Medulla oblongata (tissue), 1 donor: ENCODE data around the gene TOP2A.
"Not testable (repeated sequence)": the region's sequence is repeated elsewhere in the genome, so short reads cannot be mapped to it uniquely, and the experiment has no call there.

Experiments used
- DNase-seq: peaks from one replicate; pipeline ENCODE4 v3.0.0-alpha.2; 2015; ENCODE audit errors: extremely low spot score

Gene TOP2A

DNA sequence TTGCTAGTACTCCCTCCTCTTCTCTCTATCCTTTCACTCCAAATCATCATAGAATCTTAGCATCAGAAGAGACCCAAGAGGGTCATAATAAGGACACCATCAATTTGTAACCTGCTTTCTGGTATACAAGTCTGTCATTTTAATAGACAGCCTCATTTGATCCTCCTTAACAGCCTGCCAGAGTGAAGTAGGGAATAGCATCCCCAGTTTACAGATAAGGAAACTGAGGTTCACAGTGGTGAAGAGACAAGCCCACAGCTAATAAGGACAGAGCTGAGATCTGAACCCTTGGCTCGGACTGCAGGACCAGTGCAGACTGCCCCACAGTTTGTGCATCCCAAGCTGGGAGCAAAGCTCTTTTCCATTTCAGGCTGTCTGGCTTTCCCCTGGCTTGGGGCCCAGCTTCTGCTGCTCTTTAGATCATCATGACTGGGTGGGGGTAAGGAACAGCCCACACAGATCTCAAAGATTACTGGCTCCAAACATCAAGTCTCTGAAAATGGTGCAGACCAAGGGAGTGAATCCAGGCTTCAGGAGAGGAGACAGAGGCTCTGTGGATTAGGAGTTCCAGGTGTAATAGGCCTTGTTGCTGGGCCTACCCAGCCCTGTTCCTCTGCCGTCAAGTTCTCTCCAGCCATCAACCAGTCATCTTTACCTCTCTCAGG, 15.3 kb upstream of the TOP2A start:
- DNase-seq = no peak

DNA sequence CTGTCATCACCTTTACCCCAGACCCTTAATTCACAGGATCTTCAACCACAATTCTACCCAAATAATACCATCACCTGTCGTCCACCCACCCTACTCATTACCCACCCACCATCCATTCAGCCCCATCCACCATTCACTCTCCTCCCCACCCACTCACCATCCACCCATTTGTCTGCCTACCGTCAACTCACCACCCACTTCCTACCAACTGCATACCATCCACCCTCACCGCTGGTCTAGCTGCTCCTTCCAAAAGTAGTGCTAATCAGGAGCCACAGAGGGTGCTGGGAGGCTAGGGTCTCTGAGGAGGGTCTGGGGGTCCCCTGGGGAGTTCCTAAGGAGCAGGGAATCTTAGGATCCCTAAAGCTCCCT, 13.5 kb upstream of the TOP2A start:
- no peak for DNase-seq

DNA sequence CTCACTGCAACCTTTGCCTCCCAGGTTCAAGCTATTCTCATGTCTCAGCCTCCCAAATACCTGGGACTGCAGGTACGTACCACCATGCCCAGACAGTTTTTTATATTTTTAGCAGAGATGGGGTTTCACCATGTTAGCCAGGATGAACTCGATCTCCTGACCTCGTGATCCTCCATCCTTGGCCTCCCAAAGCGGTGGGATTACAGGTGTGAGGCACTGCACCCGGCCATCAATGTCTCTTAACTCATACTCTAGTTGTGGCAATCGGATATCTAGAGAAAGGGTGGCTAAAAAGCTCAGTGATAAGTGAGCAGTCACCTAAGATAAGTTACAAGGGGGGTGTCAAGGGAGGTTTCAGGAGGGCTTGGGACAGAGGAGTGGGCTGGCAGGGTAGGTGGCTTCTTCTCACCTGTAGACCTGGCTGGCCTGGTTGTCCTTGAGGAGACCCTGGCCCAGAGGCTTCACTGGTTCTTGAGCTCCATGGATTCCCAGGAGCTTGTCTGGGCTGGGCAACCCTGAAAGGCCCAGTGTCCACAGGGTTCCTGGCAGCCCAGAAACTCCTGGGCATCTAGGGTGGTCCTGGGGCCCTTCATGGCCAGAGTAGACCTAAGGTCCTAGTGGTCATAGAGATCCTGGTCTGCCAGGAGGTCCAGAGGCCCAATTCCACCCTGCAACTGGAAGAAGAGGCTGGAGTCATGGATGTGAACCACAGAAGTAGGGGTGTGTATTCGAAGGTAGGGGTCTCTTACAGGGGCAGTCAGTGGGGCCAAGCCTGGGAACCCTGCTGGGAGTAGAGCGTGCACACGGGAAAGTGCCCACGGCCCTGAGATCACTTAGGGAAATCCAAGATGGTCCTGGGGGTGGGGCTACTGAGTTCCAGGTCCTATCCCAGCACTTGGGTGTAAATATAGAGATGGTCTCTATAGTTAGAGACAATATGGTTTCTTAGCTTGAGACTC, 12.9 kb upstream of the TOP2A start:
- DNase-seq = no peak

DNA sequence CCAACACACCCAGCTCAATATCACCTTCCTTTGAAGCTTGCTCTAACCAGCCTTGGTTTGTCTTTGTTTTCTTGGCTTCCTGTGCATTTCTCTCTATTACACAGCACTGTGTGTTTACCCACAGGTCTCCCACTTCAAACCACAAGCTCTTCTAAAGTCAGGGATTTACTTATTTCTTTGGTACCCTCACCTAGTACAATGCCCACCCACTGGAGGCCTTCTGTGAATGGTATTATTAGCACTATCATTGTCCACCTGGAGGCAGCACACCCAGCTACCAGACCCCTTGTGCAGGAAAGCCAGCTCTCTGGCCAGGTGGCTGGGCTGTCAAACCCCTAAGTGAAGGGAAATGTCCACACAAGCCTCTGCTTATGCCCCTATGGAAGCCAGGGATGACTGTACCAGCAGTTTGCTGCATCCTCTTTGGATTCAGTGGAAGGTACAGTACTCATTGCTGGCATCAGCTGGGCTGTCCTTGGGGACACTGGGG, 9.4 kb upstream of the TOP2A start:
- no peak for DNase-seq

DNA sequence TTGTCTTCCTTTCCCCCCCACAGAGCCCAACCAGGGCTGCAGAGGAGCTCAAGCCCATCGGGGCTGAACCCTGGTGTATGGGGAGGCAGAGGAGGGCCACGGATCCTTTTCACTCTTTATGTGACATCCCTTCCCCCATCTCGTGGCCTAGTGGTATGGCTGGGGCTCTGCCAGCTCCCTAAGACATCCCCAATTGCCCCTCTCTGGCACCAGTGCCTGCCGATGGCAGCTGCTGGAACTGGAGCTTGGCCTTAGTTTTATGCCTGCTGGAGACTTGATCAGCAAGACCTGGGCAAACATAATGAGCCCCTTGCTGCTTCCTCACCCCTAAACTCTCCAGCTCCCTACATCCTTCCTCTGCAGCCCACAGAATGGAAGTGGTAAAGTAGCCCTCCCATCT, 8.0 kb upstream of the TOP2A start:
- no peak for DNase-seq

DNA sequence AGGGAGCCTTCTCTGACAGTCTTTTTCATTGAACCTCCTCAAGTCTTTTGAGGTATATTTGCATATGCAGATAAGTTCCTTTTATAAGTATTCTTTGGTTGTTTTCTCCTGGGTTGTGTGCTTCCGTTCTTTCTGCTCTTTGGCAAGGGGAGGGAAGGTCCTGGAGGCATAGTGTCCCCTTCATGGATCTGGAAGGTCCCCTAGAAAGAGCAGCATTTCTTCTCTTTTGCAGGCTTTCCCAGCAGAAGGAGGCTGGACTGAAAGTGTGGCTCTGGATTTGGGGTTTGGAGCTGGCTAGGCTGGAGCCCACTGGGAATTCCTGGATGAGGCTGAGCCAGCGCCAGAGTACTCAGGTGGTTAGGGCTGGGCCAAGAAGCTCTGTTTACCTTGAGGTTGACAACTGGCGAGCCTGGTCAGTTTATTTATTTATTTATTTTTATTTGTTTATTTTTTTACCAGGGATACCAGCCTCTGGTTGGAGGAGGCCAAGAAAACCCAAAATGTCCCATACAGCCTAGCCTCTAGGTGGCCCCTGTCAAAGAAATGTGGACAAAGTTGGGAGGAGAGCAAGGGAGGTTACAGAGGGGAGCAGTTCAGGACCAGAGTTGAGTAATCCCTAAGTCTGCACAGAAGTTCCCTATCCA, 5.4 kb upstream of the TOP2A start:
- no peak for DNase-seq

DNA sequence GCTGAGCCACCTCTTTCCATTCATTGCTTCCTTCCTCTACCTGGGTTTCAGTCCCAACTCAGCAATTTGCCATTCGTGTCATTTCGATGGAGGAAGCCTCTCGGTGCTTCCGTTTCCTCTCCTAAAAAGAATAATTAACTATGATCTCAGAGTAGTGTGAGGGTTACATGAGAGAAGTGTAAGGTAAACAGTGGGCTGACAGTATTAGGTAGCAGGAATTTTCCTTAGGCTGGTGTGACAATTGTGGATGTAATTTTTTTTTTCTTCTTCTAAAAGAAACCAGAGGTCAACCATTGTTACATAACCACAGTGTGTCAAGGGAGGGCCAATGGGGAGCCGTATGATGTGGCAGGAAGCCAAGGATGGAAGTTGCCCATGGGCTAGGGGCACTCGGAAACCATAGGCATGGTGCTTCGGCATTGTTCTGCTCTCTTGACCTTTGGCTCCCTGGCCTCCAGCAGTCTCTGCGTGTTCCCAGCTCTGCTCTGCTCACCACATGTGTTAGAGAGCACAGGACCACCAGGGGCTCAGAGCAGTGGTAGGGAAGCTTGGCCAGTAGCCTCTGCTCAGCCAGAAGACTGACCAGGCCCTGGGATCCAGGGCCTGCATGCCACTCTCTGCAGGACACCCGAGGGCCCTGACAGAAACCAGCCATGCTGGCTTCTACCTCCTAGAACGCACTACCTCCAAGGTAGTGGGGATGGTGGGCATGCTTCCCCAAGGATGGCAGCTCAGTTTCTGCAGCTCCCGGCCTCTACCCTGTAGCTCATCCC, 2.0 kb upstream of the TOP2A start:
- no peak for DNase-seq

DNA sequence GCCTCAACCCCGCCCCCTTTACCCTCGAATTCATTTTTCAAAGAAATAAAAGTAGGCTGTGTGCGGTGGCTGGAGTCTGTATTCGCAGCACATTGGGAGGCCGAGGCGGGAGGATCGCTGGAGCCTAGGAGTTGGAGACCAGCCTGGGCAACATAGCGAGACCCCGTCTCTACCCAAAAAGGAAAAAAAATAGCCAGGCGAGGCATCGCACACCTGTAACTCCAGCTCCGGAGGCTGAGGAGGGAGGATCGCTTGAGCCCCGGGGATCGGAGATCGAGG, 671 bp upstream of the TOP2A start:
- no peak for DNase-seq

DNA sequence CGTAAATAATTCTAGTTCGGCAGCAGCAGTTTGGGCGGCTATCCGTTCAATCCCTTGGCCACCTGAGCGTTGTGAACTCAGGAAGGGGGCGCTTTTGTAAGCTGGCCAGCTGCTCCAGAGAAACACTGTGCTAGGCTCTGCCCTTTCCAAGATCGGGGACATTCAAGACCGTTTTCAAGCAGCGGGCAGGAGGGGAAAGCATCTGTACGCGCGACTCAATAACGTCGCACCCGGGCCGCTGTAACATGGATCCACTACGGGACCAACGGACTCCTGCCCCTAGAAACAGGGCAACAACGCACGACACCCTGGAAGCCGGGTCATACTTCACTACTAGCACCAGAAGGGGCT, 463 bp downstream of the TOP2A start:
- no peak for DNase-seq

DNA sequence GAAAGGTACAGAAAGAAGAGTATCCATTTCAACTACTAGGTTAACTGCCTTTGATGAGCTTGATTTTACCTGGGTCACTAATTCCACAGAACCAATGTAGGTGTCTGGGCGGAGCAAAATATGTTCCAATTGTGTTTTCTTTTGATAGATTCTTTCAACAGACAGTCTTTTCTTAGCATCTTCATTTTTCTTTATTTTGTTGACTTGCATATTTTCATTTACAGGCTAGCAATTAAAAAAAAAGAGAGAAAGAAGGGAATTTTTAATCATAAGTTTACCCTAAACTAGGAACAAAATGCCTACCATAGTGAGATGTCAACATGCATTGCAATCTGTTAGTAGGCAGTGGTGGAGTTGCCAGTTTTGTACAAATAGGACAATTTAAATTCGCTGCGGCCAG, 1.0 kb downstream of the TOP2A start:
- DNase-seq = no peak

DNA sequence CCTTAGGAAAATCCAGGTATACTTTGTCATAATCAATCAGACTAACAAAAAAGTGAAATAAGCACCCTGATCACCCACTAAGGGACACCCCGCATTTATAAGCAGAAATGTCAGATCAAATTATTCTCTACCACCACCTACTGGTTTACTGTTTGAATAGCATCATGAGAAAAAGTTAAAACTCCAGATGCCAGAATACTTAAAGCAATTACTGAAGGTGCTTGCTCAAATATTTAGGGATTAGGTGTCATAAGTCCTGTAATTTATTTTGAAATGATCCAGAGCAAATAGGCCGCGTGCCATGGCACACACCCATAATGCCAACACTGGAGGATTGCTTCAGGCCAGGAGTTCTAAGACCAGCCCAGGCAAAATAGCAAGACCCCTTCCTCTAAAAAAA, 2.3 kb downstream of the TOP2A start:
- DNase-seq = peak; percentile 53

DNA sequence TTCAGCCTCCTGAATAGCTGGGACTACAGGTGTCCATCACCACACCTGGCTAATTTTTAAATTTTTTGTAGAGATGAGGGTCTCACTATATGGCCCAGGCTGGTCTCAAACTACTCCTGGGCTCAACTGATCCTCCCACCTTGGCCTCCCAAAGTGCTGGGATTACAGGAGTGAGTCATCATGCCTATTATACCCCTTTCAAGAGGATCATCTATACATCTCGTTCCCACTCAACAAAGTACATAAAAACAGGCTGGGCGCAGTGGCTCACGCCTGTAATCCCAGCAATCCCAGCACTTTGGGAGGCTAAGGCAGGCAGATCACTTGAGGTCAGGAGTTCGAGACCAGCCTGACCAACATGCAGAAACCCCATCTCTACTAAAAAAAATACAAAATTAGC, 3.4 kb downstream of the TOP2A start:
- DNase-seq = not testable (repeated sequence)

DNA sequence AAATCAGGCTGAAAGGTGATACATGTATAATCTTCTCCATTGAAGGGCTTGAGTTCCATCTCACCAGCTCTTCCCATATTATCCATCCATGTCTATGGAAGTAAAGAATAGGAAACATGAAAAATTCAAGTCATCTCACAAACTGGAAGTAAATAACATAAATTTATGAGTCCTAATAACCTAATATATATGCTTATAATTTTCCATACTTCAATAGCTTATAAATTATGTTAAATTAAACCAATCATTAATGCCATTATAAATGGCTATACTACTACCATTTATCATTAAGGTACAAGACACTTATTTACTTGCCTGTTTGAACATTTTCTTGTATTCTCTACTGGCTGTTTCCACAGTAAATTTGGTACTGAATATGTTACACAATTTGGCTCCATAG, 4.8 kb downstream of the TOP2A start:
- DNase-seq = no peak

DNA sequence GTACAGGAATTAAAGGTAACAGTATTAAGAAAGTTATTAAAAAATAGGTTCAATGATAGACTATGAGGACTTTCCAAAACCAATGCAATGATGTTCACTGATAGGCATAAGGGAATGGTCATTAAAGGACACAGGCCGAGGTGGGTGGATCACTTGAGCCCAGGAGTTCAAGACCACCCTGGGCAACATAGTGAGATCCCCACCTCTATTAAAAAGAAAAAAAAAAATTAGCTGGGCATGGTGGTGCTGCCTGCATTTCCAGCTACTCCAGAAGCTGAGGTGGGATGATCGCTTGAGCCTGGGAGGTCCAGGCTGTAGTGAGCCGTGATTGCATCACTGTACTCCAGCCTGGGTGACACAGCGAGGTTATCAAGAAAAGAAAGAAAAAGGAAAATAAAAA, 5.9 kb downstream of the TOP2A start:
- DNase-seq = no peak

DNA sequence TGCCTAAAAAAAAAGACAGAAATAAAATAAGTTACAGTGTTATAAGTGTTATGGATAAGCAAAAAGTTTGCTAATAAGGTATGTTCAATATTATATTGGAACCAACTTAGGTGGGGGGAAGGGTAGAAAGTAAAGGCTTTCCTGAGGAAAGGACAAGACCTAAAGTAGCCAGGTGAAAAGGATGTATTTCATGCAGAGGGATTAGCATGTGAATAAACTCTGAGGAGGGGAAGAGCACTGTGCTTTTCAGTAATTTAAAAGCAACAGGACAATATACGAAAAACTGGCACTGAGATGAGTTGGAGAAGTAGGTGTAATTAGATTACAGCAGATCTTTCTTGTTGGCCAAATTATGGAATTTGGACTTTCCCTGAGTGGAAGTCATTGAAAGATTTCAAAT, 7.6 kb downstream of the TOP2A start:
- no peak for DNase-seq

DNA sequence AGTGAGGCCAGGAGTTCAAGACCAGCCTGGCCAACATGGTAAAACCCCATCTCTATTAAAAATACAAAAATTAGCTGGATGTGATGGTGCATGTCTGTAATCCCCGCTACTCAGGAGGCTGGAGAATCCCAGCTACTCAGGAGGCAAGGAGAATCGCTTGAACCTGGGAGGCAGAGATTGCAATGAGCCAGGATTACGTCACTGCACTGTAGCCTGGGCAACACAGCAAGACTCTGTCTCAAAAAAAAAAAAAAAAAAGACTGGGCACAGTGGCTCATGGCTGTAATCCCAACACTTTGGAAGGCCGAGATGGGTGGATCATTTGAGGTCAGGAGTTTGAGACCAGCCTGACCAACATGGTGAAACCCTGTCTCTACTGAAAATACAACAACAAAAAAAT, 8.2 kb downstream of the TOP2A start:
- not testable (repeated sequence) for DNase-seq

DNA sequence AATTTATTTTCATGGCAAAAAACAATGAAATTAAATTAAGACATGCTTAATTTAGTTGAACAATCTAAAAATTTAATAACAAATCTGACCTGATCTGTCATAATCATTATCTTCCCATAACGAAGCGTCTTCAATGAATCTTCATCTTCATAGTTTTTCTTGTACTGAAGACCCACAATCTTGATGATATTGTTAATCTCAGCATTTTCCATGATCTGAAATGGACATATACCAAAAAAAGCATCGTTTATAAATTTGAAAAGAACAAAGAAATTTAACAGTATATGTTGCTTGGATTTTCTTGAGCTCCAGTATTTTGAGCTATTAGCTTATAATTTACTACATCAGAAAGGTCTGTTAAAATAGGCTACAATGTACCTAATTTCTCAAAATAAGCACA, 10.2 kb downstream of the TOP2A start:
- no peak for DNase-seq

DNA sequence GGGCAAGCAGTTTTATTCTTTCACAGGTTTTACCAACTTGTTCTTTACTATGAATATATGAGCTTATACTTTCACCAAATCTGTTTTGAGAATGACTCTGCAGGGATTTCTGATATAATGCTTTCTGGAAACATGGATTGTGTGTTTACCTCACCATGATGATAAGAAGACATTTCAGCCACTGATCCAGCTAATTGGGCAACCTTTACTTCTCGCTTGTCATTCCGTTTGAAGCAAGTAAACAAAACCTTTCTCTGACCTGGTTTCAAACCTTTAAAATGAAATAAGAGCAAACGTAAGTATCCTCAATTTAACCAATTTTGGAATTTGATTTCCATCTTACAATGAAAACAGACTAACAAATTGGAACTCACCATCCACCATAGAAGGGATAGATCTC, 13.7 kb downstream of the TOP2A start:
- no peak for DNase-seq

DNA sequence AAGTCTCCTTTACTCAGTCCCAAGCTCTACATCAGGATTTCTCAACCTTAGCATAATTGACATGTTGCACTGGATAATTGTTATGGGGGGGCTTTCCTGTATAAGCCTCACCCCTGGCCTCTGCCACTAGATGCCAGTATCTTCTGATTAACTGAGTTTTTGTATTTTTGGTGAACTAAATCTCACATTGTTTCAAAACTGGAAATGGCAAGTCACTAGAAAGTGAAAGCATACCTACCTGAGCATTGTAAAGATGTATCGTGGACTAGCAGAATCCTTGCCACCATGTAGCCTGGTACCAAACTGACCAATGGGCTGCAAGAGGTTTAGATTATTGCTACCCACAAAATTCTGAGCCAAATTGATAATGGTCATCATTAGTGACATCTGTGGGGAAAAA, 15.0 kb downstream of the TOP2A start:
- no peak for DNase-seq

DNA sequence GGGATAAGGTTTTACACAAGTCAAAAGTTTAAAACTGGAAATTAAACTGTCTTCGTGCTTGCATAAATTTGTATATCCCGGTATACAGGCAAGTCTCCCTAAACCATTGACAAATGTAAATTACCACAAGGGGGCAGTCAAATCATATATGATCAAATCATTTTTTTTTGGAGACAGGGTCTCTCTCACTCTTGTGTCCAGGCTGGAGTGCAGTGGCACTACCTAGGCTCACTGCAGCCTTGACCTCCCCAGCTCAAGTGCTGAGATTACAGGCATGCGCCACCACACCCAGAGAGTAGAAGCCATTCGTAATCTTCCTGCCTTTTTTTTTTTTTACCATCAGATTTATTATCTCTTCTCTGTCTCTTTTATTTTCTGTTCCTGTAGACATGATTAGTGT, 18.5 kb downstream of the TOP2A start:
- DNase-seq = peak; percentile 69

DNA sequence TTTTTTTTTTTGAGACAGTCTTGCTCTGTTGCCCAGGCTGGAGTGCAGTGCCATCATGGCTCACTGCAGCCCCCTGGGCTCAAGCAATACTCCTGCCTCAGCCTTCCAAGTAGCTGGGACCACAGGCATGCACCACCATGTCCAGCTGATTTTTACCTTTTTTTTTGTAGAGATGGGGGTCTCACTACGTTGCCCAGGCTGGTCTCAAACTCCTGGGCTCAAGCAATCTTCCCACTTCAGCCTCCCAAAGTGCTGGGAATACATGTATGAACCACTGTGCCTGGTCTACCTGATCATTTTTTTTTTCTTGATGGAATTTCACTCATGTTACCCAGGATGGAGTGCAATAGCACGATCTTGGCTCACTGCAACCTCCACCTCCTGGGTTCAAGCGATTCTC, 31.1 kb downstream of the TOP2A start:
- not testable (repeated sequence) for DNase-seq

DNA sequence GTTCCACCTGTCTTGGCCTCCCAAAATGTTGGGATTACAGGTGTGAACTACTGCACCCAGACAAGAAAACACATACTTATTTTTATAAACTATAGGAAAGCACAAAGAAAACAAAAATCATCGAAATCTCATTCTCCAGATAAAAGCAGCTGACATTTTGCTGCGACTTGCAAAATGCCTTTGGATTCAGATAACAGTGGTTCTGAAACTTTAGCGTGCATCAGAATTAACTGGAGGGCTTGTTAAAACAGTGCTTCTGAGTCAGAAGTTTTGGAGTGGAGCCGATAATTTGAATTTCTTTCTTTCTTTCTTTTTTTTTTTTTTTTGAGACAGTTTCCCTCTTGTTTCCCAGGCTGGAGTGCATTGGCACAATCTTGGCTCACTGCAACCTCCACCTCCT, 35.4 kb downstream of the TOP2A start:
- DNase-seq = no peak
